ELF-1 (cell line): ENCODE results near the gene JPH2.

Experiments
- DNase-seq: peaks from one replicate; pipeline ENCODE4 v3.0.0-alpha.2; 2016; ENCODE audit warnings: low read depth, low spot score

JPH2 gene

DNA sequence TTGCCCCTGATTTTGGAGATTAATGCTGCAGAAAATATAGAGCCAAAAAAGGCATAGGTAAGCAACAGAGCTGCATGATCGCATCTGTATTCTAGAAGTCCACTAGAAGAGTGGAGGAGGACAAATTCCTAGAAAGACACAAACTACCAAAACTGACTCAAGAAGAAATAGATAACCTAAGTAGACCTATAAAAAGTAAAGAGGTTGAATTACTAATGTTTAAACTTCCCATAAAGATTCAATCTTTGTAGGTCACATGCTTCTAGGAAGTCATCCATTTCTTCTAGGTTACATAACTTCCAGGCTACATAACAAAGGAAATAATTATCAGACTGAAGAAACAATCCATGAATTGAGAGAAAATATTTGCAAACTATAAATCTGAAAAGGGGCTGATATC, 84.4 kb downstream of the JPH2 start:
- no peak for DNase-seq

DNA sequence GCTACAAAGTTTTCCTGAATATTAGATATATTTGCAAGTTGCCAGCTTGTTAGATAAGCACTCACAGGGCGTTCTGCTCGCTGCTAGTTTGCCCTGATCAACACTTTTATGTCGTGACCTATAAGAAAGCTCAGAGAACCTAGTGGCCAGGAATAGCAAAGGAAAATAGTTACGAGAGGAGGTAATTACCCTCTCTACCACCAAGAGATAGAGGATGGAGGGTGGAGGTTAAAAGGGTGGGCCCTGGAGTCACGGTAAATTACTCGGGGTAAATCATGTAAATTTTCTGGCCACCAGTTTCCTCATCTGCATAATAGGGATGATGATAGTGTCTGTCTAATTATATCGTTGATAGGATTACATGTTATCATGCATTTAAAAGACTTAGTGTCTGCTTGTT, 87.2 kb downstream of the JPH2 start:
- DNase-seq = no peak

DNA sequence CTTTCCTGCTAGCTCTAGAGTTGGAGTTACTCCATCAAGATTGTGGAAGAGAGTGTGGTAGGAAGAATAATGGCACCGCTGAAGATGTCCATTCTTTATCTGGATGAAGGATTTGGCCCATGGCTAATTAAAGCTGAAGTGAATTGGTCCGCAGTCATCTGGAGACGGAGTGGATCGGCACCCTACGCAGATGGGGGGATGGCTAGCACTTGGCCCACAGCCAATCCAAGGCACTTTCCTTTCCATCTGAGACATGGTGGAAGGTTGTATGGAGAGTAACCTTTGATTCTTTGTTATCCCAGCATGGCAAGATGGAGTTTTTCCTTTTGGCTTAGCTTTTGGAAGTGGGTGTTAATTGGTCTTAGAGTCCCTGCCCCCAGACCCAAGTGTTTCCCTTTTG, 88.3 kb downstream of the JPH2 start:
- DNase-seq = no peak

DNA sequence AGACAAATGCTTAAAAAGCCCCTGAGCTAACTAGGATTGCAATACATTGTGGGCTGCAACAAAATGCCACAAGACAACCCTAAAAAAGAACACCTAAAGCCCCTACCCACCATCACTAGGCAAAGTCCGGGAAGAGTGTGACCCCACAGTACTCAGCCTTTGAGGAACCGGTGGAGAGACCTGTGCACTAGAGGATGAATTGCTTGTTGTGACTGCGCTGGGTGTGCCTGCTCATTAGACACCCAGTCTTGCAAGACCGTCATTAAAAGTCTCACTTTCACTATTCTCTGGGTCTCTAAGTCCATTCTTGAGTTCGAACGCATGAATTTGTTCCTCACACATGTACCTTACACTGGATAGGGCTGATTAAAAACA, 88.7 kb downstream of the JPH2 start:
- DNase-seq = no peak

DNA sequence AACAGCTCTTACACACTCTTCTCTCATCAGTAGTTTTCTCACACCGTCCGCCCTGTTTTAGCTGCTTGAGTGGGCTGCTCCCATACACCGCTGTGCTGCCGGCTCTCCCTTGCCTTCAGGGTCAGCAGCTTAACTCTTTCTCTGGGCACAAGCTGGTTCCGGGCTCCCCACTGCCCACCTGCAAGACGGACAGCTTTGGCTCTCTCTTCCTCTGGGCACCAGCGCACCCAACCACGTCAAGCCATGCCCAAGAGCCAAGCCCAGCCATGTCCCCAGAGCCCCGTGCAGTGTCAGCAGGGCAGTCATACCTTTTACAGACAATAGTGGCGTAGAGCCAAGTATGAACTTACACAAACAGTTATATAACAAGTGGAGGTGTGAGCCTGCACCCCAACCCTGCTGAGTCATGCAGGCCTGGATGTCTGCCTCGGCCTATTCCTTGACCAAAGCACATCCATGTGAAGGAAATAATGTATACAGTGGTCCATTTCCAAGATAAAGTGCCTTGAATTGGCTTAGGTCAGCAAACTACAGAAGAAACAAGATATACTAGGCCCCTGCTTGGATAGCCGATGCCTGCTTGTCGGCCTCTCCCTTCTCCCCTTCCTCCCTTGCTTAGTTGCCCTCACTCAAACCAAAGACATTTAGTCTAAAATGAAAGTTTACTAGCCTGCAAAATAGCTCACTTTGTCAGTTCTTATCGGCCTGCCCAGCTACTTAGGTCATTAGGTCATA, 89.3 kb downstream of the JPH2 start:
- DNase-seq = no peak

DNA sequence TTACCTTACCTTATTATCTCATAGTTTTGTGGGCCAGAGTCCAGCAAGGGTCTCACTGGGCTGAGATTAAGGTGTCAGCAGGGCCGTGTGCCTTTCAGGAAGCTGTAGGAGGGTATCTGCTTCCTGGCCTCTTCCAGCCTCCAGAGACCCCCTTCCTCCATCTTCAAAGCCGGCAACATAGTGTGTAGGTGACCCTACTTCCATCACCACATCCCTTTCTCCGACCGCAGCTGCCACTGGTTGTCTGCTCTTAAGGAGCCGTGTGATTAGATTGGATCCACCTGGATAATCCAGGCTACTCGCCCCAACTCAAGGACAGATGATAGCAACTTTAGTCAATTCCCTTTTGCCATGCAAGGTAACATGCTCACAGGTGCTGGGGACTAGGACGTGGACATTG, 91.2 kb downstream of the JPH2 start:
- DNase-seq = no peak

DNA sequence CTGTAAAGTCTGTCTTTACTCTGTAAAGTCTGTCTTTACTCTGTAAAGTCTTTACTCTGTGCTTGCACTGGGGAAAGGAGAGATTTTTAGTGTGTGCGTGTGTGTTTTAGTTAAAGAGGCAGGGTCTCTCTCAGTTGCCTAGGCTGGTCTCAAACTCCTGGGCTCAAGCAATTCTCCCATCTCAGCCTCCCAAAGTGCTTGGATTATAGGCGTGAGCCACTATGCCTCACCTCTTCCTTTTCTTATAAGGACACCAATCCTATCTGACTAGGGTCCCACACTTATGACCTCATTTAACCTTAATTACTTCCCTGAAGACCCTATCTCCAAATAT, 93.8 kb downstream of the JPH2 start:
- no peak for DNase-seq

DNA sequence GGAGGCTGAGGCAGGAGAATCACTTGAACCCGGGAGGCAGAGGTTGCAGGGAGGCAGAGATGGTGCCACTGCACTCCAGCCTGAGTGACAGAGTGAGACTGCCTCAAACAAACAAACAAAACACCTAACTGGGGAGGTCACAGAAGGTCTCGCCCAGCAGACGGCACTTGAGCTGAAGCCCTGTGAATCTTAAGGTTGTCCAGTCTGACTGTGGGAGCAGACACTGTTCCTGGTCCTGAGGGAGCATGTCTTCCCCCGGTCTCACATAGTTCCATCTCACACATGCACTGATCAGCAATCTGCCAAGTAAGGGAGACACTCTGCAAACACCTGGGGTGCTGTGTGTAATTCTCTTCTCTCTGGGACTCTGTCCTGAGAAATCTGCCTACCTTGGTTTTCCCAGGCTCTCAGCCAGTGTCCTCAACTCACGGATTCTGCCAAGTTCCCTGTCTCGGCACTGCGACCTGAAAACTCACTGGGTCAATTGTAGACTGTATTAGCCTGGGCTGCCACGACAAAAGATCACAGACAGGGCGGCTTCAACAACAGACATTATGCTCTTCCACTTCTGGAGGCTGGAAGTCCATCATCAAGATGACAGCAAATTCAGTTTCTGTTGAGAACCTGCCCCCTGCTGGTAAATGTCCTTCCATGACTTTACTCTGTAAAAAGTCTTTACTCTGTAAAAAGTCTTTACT, 94.3 kb downstream of the JPH2 start:
- no peak for DNase-seq

DNA sequence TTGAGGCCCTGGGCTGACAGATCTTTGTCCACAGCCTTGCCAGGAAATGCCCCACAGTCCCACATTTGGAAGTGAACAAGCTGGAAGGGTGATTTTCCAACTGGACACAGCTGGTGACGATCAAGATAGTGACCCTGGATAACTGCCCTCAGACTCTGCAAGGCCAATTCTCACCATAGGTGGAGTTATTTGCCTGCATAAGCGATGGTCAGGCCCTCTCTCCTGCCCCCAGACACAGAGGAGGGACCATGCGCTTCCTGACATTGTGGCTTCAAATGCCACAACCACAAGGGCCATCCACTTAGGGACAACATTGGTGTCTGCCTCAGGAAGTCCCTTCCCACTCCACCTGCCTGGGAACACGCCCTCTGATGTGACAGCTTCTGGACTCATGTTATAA, 96.0 kb downstream of the JPH2 start:
- DNase-seq = no peak

DNA sequence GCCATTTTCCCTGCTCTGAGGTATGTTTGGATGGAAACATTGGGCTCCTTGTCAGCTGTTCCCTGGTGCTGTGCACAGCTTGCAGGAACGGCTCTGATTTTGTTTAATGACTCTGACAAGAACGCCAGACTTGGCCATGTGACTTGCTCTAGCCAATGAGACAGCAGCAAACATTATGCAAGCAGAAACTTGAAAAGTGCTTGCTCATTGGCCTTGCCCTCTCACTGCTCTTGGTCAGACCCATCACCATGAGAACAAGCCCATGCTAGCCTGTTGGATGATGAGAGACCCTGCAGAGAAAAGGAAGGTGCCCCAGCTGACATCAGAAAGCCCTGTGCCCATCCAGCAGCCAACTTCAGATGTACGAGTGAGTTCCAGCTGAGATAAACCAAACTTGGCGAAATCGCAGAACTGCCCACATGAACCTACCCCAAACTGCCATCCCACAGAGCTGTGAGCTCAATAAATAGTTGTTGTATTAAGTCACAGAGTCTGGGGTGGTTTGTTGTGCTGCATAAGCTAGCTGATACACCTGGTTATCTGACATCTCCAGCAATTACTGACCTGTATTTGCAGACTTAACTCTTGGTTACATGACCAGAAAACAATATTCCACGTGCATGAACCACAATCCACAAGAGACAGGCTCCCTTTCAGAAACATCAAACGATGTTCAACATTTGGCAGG, 96.9 kb downstream of the JPH2 start:
- peak; percentile 54 for DNase-seq

DNA sequence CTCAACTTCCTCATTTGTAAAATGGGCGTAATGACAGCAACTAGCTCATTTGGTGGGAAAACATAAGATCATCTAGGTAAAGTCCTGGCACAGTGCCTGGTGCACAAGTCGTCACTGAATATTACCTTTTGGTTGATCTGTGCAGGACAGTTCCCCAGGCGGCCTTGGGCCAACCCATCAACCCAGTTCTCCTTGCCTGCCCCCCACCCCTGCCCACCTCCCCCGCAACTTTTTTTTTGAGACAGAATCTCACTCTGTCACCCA, 99.2 kb downstream of the JPH2 start:
- DNase-seq = no peak

DNA sequence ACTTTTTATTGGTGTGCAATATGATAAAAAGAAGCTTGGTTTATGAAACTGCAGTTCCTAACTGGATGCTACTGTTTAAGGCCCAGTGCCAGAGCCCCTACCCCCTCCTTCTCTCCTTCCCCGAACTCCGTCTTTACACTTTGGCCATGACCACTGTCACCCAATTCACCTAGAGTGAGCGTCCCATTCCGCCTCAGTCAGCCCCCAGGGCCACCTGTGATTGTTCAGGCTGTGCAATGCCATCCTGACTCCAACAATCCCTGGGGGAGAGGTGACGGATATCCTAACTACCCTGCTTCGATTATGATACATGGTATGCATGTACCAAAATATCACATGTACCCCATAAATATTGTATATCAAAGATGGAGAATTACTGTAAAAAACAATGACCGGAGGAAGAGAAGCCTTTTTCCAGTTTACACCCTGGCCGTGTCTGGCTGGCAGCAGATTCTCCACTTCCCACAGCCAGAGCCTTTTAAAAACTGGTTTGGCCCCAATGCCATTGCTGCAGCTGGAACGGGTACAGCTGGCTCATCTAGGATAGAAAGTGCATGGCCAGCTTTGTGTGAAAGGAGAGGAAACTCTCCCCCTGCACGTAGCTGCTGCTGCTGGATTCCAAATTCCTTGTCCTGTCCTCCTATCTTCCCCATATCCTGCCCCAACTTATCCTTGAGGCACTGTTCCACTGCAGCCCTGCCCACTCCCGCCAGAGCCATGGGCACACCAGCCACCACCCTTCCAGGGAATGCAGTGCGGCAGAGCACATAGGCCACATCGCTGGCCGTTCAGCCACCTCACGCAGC, 99.7 kb downstream of the JPH2 start:
- no peak for DNase-seq

DNA sequence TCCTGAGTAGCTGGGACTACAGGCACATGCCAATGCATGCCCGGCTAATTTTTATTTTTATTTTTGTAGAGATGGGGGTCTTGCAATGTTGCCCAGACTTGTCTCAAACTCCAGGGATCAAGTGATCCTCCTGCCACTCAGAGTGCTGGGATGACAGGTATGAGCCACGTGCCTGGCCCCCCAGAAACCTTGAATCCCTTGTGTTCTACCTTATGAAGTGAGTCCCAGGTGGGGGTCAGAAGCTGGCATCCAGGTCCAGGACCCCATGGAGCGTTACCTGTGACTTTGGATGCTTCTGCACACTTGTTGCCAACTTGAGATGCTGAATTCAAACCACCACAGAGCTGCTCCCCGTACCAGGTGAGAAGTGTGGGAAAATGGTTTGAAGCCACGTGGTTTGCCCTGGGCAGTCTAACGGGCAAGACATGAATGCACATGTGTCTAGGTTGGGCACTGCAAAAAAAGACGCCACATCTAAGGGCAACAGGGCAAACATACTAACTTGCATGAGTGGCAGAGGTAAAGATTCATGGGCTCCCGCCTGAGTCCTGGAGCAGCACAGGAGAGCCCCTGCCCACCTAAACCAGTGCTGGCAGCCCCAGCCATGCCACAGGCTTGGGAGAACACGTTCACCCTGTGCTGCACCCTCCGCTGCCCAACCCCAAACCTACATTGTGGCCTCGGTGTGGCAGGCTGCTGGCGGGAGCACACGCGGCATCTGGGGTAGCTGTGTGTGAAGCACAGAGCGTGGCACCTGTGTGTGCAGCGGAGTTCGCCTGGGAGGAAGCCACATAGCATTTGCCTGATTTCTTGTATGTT, 101.2 kb downstream of the JPH2 start:
- DNase-seq = no peak

DNA sequence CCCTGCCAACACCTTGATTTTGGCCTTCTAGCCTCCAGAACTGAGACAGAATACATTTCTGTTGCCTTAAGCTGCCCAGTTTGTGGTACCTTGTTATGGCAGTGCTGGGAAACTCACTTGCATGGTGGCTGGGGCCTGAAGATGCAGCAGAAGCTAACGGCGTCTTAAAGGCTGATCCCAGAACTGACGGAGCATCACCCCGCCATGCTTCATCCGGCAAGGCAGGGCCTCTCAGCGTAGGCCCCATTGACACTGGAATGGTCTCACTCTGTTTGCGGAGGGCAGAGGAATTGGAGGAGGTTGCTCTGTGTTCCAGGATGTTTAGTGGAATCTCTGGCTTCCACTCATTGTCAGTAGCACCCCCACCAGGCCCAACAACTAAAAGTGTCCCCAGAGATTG, 102.1 kb downstream of the JPH2 start:
- no peak for DNase-seq

DNA sequence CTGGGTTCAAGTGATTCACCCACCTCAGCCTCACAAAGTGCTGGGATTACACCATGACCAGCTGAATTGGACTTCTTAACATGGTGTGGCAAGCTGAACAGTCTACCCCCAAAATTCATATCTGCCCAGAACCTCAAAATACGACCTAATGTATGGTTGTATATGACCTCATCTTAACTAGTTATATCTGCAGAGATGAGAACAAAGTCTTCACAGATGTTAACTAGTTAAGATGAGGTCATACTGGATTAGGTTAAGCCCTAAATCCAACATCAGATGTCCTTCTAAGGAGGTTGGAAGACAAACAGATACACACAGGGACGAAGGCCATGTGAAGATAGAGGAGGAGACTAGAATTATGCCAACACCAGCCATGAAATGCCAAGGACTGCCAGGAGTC, 102.5 kb downstream of the JPH2 start:
- no peak for DNase-seq

DNA sequence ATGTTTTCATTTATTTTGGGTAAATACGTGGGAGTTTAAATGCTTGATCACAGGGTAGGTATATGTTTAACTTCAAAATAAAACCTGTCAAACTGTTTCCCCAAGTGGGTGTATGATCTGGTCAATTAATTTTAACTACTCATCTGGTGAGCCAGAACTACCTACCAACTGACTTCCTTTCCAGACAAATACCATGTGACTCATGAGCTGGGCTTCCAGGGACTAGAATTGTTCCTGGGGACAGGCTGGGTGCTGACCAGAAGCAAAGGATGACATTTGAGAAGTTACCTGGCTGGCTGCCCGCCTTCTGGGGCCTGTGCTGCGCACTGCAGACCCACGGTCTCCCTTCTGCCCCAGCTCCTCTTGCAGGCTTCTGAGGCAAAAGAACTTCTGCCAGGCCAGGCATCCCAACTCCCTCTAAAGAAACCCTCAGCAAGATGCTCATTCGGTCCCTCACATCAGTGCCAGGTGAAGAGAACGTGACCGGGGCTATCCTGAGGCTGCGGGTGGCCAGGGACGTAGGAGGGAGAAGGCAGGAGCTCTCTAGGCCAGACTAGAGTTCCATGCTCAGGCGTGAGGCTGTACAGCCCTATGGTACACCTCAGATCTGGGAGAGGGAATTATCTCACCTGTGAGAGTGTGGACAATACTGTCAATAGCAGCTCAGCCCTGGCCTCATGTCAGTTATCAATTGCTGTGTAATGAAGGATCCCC, 103.6 kb downstream of the JPH2 start:
- DNase-seq = no peak

DNA sequence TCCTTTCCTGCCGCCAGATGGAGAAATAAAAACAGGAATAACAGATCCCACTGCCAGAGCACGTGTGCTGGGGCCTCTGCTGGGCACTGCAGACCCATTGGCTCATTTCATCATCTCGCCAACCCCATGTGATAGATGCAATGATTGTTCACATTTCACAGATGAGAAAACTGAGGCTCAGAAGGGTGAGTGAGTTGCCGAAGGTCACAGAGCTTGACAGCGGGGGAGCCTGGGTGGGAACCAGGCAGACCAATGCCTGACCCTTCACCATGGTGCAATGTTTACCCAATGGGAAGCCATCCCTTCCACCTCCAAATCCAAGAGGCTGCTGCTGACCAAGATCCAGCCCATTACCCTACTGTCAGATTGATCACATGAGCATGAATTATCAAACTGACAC, 105.1 kb downstream of the JPH2 start:
- DNase-seq = no peak

DNA sequence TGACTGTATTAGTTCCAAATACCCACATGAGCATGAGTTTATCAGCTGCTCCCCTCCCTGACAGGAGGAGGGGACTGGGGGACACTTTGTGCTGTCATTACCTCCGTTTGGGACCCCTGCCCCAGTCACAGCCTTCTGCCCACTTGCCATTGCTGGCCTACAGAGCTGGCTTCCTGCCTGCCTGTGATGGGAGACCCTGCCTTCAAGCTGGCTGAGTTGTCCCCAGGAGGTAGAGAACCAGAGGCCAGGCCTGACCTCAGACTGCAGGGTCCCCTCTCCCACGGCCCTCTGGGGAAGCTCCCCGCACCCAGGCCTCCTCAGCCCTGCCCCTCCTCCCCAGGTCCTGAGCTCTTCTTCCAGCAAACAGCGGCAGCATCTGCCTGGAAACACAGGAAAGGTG, 105.5 kb downstream of the JPH2 start:
- DNase-seq = no peak

DNA sequence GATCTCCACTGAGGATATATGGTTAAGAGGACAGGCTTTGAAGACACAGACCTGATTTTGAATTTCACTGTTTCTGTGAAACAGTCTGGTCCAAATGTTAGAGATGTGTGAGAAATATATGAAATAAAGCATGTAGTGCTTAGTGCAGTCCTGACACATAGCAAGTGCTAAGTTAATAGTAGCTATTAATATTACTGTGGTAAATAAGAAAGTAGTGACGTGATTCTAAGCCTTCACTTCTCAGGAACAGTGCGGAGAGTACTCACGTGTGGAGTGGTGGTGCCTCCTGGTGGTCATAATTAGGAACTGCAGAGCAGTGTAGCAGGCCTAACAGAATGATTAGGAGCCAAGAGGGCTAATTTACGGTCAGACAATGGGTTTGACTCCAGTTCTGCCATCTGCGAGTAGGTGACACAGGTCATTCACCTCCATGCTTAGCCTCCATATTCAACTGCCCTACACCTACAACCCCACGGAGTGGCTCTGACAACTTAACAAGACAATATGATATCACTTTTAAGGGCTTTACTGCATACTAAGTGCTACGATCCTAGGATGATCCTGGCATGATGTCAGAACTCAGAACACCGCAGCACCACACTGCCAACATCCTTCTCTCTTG, 106.2 kb downstream of the JPH2 start:
- peak; percentile 71 for DNase-seq

DNA sequence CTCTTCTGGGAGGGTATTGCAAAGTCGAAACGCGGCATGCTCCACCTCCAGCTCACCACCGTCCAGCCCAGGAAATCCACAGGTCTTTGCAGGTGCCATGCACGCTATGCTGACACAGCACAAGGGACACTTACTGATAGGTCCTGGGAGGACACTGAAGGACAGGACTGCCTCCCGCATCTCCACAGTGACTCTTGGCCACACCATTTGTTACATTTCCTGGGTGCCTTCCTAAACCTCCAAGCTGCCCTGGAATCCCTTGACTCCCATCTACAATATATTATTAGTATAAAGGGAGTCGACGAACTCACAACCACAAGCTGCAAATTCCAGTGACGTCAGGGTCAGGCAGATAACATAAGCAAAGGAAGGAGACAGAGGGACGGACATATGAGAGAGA, 106.9 kb downstream of the JPH2 start:
- no peak for DNase-seq

DNA sequence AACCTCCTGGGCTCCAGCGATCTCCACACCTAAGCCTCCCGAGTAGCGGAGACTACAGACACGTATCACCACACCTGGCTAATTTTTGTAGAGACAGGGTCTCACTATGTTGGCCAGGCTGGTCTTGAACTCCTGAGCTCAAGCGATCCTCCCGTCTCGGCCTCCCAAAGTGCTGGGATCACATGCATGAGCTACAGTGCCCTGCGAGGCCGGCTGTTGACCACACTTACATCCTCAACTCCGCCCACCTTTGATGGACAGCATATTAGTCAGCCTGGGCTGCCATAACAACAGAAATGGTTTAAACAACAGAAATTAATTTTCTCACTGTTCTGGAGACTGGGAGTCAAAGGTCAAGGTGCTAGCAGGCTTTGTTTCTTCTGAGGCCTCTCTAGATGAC, 107.7 kb downstream of the JPH2 start:
- no peak for DNase-seq
